NT2/D1 (cell line): Measurements from ENCODE around the gene KLK14.

Source experiments
- SUZ12 ChIP-seq: IDR thresholded peaks from 2 replicates; pipeline ENCODE4 v1.6.1; 2011; ENCODE audit not compliant: insufficient read length, insufficient read depth; ENCODE audit errors: extremely low read depth
- YY1 ChIP-seq: IDR thresholded peaks from 2 replicates; pipeline ENCODE4 v1.6.1; 2011; ENCODE audit not compliant: insufficient read length, insufficient read depth
- ZNF274 ChIP-seq: IDR thresholded peaks from 2 replicates; pipeline ENCODE4 v1.6.1; 2011; ENCODE audit warnings: mild to moderate bottlenecking, low read depth, low read length

DNA sequence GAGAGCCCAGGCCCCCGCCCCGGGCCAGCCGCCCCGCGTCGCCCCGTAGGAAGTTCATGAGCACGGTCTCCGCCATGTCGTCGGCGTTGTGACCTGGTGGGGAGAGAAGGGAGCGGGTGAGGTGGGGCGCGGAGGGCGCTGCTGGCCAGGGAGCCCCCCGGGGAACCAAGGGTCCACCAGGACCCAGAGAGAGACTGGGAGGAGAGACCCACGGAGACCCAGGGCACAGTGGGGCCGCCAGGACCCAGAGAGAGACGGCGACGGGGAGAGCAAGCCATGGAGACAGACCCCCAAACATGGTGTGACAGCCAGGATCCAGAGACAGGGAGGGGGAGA, 16.3 kb upstream of the KLK14 start:
- no peak for TF ChIP-seq ZNF274
- no peak for TF ChIP-seq SUZ12
- no peak for TF ChIP-seq YY1
